Duodenal mucosa (tissue), 2 donors: ENCODE data around the gene IL19.
"Not testable (repeated sequence)": the region's sequence is repeated elsewhere in the genome, so short reads cannot be mapped to it uniquely, and the experiment has no call there.

Experiments
- H3K27ac ChIP-seq: one replicate; pipeline ENCODE4 v1.7.0; 2013; ENCODE audit warnings: low read depth, low read length
- H3K27me3 ChIP-seq, 2 donors: one replicate each; pipeline ENCODE4 v1.7.0; 2013; ENCODE audit warnings: low read length in 2 of 2, control low read depth in 1 of 2; ENCODE audit not compliant: insufficient read depth in 2 of 2, control insufficient read depth in 1 of 2
- H3K36me3 ChIP-seq, 2 donors: one replicate each; pipeline ENCODE4 v1.7.0; 2013; ENCODE audit warnings: low read length in 2 of 2, control low read depth in 1 of 2; ENCODE audit not compliant: insufficient read depth in 2 of 2, control insufficient read depth in 1 of 2
- H3K4me1 ChIP-seq, 2 donors: one replicate each; pipeline ENCODE4 v1.7.0; 2013; ENCODE audit warnings: low read length in 2 of 2, control low read depth in 1 of 2; ENCODE audit not compliant: insufficient read depth in 2 of 2, control insufficient read depth in 1 of 2
- H3K4me3 ChIP-seq, 2 donors: one replicate each; pipeline ENCODE4 v1.7.0; 2013; ENCODE audit warnings: low read length in 2 of 2, low read depth in 1 of 2
- H3K9ac ChIP-seq, 2 donors: one replicate each; pipeline ENCODE4 v1.7.0; 2013; ENCODE audit warnings: low read length in 2 of 2, low read depth in 1 of 2
- H3K9me3 ChIP-seq, 2 donors: one replicate each; pipeline ENCODE4 v1.7.0; 2013; ENCODE audit warnings: low read length in 2 of 2, control low read depth in 1 of 2; ENCODE audit not compliant: control insufficient read depth in 1 of 2

The IL19 gene

GRCh38 chr1:206774093-206774492 is 3.5 kb downstream of the IL19 start:
- Histone ChIP-seq H3K9ac (no peak overlapping the region), H3K36me3 (no peaks in the 10 kb centered on the region), H3K9me3 (no peaks in the 10 kb centered on the region), H3K27ac (no peak overlapping the region), H3K4me1 (peaks cover 0 to 19% of the 10 kb centered on the region in 2 donors), H3K27me3 (peaks cover 4 to 12% of the 10 kb centered on the region in 2 donors), H3K4me3 (no peak overlapping the region)

- Histone ChIP-seq H3K9me3 (no peaks in the 10 kb centered on the region), H3K9ac (no peak overlapping the region), H3K4me3 (no peak overlapping the region), H3K27me3 (peaks cover 4 to 12% of the 10 kb centered on the region in 2 donors), H3K36me3 (no peaks in the 10 kb centered on the region), H3K27ac (no peak overlapping the region), H3K4me1 (peaks cover 0 to 6% of the 10 kb centered on the region in 2 donors)
Measured at GRCh38 chr1:206776229-206776628, 5.7 kb downstream of the IL19 start.

- Histone ChIP-seq H3K27me3 (peaks cover 1 to 10% of the 10 kb centered on the region in 2 donors), H3K27ac (no peak overlapping the region), H3K36me3 (no peaks in the 10 kb centered on the region), H3K9ac (no peak overlapping the region), H3K9me3 (no peaks in the 10 kb centered on the region), H3K4me1 (peaks cover 0 to 6% of the 10 kb centered on the region in 2 donors), H3K4me3 (no peak overlapping the region)
Measured at GRCh38 chr1:206778031-206778430, 7.5 kb downstream of the IL19 start.

GRCh38 chr1:206778911-206779310 is 8.3 kb downstream of the IL19 start:
- H3K27me3 ChIP-seq, H3K36me3 ChIP-seq, H3K4me3 ChIP-seq, H3K9ac ChIP-seq, H3K9me3 ChIP-seq, H3K27ac ChIP-seq, H3K4me1 ChIP-seq: not testable (repeated sequence)

GRCh38 chr1:206779638-206780037 is 9.1 kb downstream of the IL19 start:
- peaks cover 0 to under 1% of the 10 kb centered on the region in 2 donors for H3K4me1 ChIP-seq
- no peak overlapping the region for H3K4me3 ChIP-seq
- no peak overlapping the region for H3K9ac ChIP-seq
- H3K27me3 ChIP-seq, result peaks cover 0 to 1% of the 10 kb centered on the region in 2 donors
- H3K36me3 ChIP-seq, result no peaks in the 10 kb centered on the region
- no peaks in the 10 kb centered on the region for H3K9me3 ChIP-seq
- no peak overlapping the region for H3K27ac ChIP-seq

- Histone ChIP-seq H3K9ac (no peak overlapping the region), H3K36me3 (no peaks in the 10 kb centered on the region), H3K4me3 (no peak overlapping the region), H3K4me1 (no peaks in the 10 kb centered on the region), H3K27me3 (no peaks in the 10 kb centered on the region), H3K9me3 (no peaks in the 10 kb centered on the region), H3K27ac (no peak overlapping the region)
Measured at GRCh38 chr1:206782448-206782847, 11.9 kb downstream of the IL19 start.

GRCh38 chr1:206783506-206783905 is 12.9 kb downstream of the IL19 start:
- Histone ChIP-seq H3K4me1 (no peaks in the 10 kb centered on the region), H3K9ac (no peak overlapping the region), H3K4me3 (no peak overlapping the region), H3K9me3 (no peaks in the 10 kb centered on the region), H3K27ac (no peak overlapping the region), H3K27me3 (no peaks in the 10 kb centered on the region), H3K36me3 (no peaks in the 10 kb centered on the region)

- no peaks in the 10 kb centered on the region for H3K9me3 ChIP-seq
- no peak overlapping the region for H3K9ac ChIP-seq
- H3K4me1 ChIP-seq, result no peaks in the 10 kb centered on the region
- H3K36me3 ChIP-seq, result no peaks in the 10 kb centered on the region
- H3K27ac ChIP-seq, result no peak overlapping the region
- H3K27me3 ChIP-seq, result no peaks in the 10 kb centered on the region
- H3K4me3 ChIP-seq, result no peak overlapping the region
Measured at GRCh38 chr1:206784471-206784903, 13.9 kb downstream of the IL19 start.

- no peak overlapping the region for H3K4me3 ChIP-seq
- H3K27me3 ChIP-seq, result no peaks in the 10 kb centered on the region
- H3K4me1 ChIP-seq, result no peaks in the 10 kb centered on the region
- H3K9me3 ChIP-seq, result no peaks in the 10 kb centered on the region
- no peaks in the 10 kb centered on the region for H3K36me3 ChIP-seq
- H3K27ac ChIP-seq, result no peak overlapping the region
- H3K9ac ChIP-seq, result no peak overlapping the region
Measured at GRCh38 chr1:206785182-206785765, 14.7 kb downstream of the IL19 start.

- Histone ChIP-seq H3K4me3 (no peak overlapping the region), H3K36me3 (no peaks in the 10 kb centered on the region), H3K27ac (no peak overlapping the region), H3K27me3 (no peaks in the 10 kb centered on the region), H3K4me1 (no peaks in the 10 kb centered on the region), H3K9ac (no peak overlapping the region), H3K9me3 (no peaks in the 10 kb centered on the region)
Measured at GRCh38 chr1:206786212-206786886, 15.8 kb downstream of the IL19 start.
